B cell (primary cell): Measurements from ENCODE around the gene FLAD1. TPM values are rescaled to one million over a fixed set of nuclear protein-coding genes. Genes with fewer than 3 reads are reported as not detected.

ENCODE experiments used
- ATAC-seq: fragments of 200-7000 bp; cut with Tn5 transposase; one replicate; pipeline ENCODE4 v1.10.0; 2021; ENCODE audit warnings: low read depth, mild to moderate bottlenecking, moderate number of reproducible peaks, moderate library complexity
- CTCF ChIA-PET: fragments of 350-600 bp; sonication (Branson Sonifier 250); formaldehyde crosslinking; loops from one replicate; lab custom pipeline; 2021; ENCODE audit warnings: antibody characterized with exemption, inconsistent platforms; lab: Charles Lee
- POLR2A ChIA-PET: fragments of 350-600 bp; sonication (Branson Sonifier 250); formaldehyde crosslinking; loops from one replicate; lab custom pipeline; 2021; ENCODE audit warnings: antibody characterized with exemption; lab: Charles Lee
- DNase-seq: peaks from one replicate; pipeline ENCODE4 v3.0.0; 2013
- H2AFZ ChIP-seq: 2 replicates; pipeline ENCODE4 v1.6.1; 2012; ENCODE audit warnings: mild to moderate bottlenecking, low read depth, low read length; ENCODE audit not compliant: insufficient read depth, poor library complexity, severe bottlenecking
- H3K27ac ChIP-seq, 2 donors: 1 replicate in 1 of 2; 2 replicates in 1 of 2; pipeline ENCODE4 v1.5.1; 2012 to 2013; ENCODE audit warnings: low read length in 2 of 2, mild to moderate bottlenecking in 2 of 2, moderate library complexity in 1 of 2
- H3K27me3 ChIP-seq, 4 experiments: fragments of 200-600 bp in 1 of 4; sonication (generic) in 1 of 4; replicated peaks in 1 of 4; 1 replicate in 2 of 4; 2 replicates in 2 of 4; pipeline versions ENCODE4 v1.6.1 to v1.7.0; 2013 to 2016; ENCODE audit warnings: low read length in 3 of 4, mild to moderate bottlenecking in 2 of 4, mixed read lengths in 1 of 4, moderate library complexity in 1 of 4; ENCODE audit not compliant: insufficient read depth in 4 of 4, control insufficient read depth in 3 of 4; ENCODE audit errors: control extremely low read depth in 1 of 4
- H3K36me3 ChIP-seq, 2 experiments: replicated peaks in 1 of 2; 1 replicate in 1 of 2; 2 replicates in 1 of 2; pipeline versions ENCODE4 v1.6.1 to v1.7.1; 2013; ENCODE audit warnings: low read length in 1 of 2; ENCODE audit not compliant: insufficient read depth in 2 of 2, control insufficient read depth in 1 of 2; ENCODE audit errors: control extremely low read depth in 1 of 2, extremely low read depth in 1 of 2
- H3K4me1 ChIP-seq, 2 donors: fragments of 200-600 bp in 1 of 2; sonication (generic) in 1 of 2; 1 replicate in 1 of 2; 2 replicates in 1 of 2; pipeline versions ENCODE4 v1.5.1 to v1.6.1; 2013 to 2017; ENCODE audit warnings: low read length in 2 of 2; ENCODE audit not compliant: control insufficient read depth in 2 of 2, insufficient read depth in 2 of 2
- H3K4me2 ChIP-seq: replicated peaks from 2 replicates; pipeline ENCODE3; 2012; ENCODE audit warnings: mild to moderate bottlenecking, low read depth, low read length; ENCODE audit not compliant: poor library complexity, severe bottlenecking
- H3K4me3 ChIP-seq, 5 experiments: fragments of 200-600 bp in 1 of 5; sonication (generic) in 1 of 5; 1 replicate in 3 of 5; 2 replicates in 2 of 5; pipeline versions ENCODE4 v1.5.1 to v1.7.0; 2011 to 2016; ENCODE audit warnings: low read length in 4 of 5, mild to moderate bottlenecking in 4 of 5, low read depth in 2 of 5, control low read depth in 1 of 5, moderate library complexity in 1 of 5; ENCODE audit not compliant: insufficient read depth in 1 of 5; ENCODE audit errors: control extremely low read depth in 1 of 5, extremely low read depth in 1 of 5
- H3K79me2 ChIP-seq: fragments of 200-600 bp; sonication (generic); one replicate; pipeline ENCODE4 v1.6.0; 2016; ENCODE audit warnings: low read length; ENCODE audit not compliant: control insufficient read depth, insufficient read depth
- H3K9ac ChIP-seq: fragments of 200-600 bp; sonication (generic); 2 replicates; pipeline ENCODE4 v1.6.1; 2017; ENCODE audit warnings: mild to moderate bottlenecking, low read length, moderate library complexity
- H3K9me3 ChIP-seq, 3 donors: one replicate each; pipeline versions ENCODE4 v1.6.1 to v1.7.1; 2013; ENCODE audit warnings: low read length in 2 of 3; ENCODE audit not compliant: control insufficient read depth in 2 of 3, insufficient read depth in 1 of 3; ENCODE audit errors: control extremely low read depth in 1 of 3
- H4K20me1 ChIP-seq: 2 replicates; pipeline ENCODE4 v1.6.0; 2012; ENCODE audit warnings: mild to moderate bottlenecking, low read length; ENCODE audit not compliant: insufficient read depth, control insufficient read depth, poor library complexity, severe bottlenecking
- H3K27ac Mint-ChIP-seq: one replicate; pipeline ENCODE4 v1.8.0; 2021; ENCODE audit warnings: mixed read lengths
- H3K27me3 Mint-ChIP-seq: one replicate; pipeline ENCODE4 v1.8.0; 2021; ENCODE audit warnings: mixed read lengths
- H3K4me1 Mint-ChIP-seq: one replicate; pipeline ENCODE4 v1.8.0; 2021; ENCODE audit warnings: mixed read lengths
- H3K4me3 Mint-ChIP-seq: one replicate; pipeline ENCODE4 v1.8.0; 2021; ENCODE audit warnings: mixed read lengths
- H3K9me3 Mint-ChIP-seq: one replicate; pipeline ENCODE4 v1.8.0; 2022; ENCODE audit warnings: mixed read lengths; ENCODE audit not compliant: insufficient read depth
- CTCF ChIP-seq: fragments of 200-600 bp; IDR thresholded peaks from one replicate; pipeline ENCODE4 v1.8.0; 2022; ENCODE audit warnings: antibody characterized with exemption, mild to moderate bottlenecking
- EZH2 ChIP-seq: IDR thresholded peaks from 2 replicates; pipeline ENCODE4 v1.6.1; 2012; ENCODE audit warnings: borderline replicate concordance, low read depth, mild to moderate bottlenecking, moderate library complexity, low read length; ENCODE audit not compliant: insufficient read depth, poor library complexity, severe bottlenecking
- WGBS: methylation state at CpG from one replicate; pipeline ENCODE4 v1.1.5; 2013; ENCODE audit warnings: missing lambda C conversion rate; ENCODE audit not compliant: insufficient coverage; 5-methylcytosine and 5-hydroxymethylcytosine counted together
- intact Hi-C: fragments of 100-400 bp; cut with micrococcal nuclease; formaldehyde crosslinking; loops from one replicate; pipeline ENCODE4 v1.10.0; 2022
- polyA plus RNA-seq: library from polyadenylated mRNA; depleted of rRNA; stranded (reverse); fragments of >200 nt; gene quantifications from 2 replicates; pipeline ENCODE4 v1.2.3, GENCODE V29; 2012
- total RNA-seq, 2 donors: library from RNA; stranded (reverse); fragments of 120-200 nt in 1 of 2; gene quantifications; 1 replicate in 1 of 2; 2 replicates in 1 of 2; pipeline versions ENCODE4 v1.2.3 to v1.2.4, GENCODE V29; 2013 to 2022

FLAD1 gene
- total and polyA plus RNA-seq, 2 donors (not counting 1 experiment from before 2014, with no cell fraction given), result 51.4 to 83.0 TPM

GRCh38 chr1:154999571-155000410 is 16.6 kb downstream of the FLAD1 start:
- ChIA-PET POLR2A (interaction anchor here (0.6 to 7.4 kb wide), 12 partner anchors 12 to 137 kb away, joined by 3 to 74 read pairs (median 5); partner anchors contain the start of genes CKS1B, FLAD1, PMVK and PYGO2), CTCF (interaction anchor here (0.6 to 18.4 kb wide), 20 partner anchors 10 to 1288 kb away, joined by 3 to 295 read pairs (median 8); partner anchors contain the start of genes CKS1B, FLAD1, PBXIP1 and PMVK)
- Histone ChIP-seq H3K4me1 (peaks cover 20 to 29% of the 10 kb centered on the region in 2 donors), H3K9ac (peak overlapping the region; percentile 75), H3K4me3 (peak overlapping the region; percentile 63 to 93 (median 74)), H3K9me3 (no peaks in the 10 kb centered on the region), H3K27ac (peak overlapping the region; percentile 42 to 73), H3K27me3 (no peaks in the 10 kb centered on the region), H3K36me3 (no peaks in the 10 kb centered on the region), H2AFZ (peak overlapping the region; percentile 68), H4K20me1 (no peaks in the 10 kb centered on the region), H3K4me2 (peak overlapping the region; percentile 97), H3K79me2 (peaks cover 29% of the 10 kb centered on the region)
- DNase-seq (peak; percentile 72), ATAC-seq (no peak)
- TF ChIP-seq CTCF (no peak), EZH2 (no peak)
- H3K27ac Mint-ChIP-seq, result peak overlapping the region; percentile 93
- H3K27me3 Mint-ChIP-seq, result no peaks in the 10 kb centered on the region
- H3K4me3 Mint-ChIP-seq, result peak overlapping the region; percentile 90
- WGBS, result under 1% methylated on average over 39 of the region's 50 CpGs
- intact Hi-C loops, result loop anchor here (1.0 to 5.0 kb wide), 7 partner anchors 24 to 672 kb away; partner anchors contain the start of genes ADAR, ATP8B2, EFNA4 and UBE2Q1
- peaks cover 34% of the 10 kb centered on the region for H3K4me1 Mint-ChIP-seq
- no peaks in the 10 kb centered on the region for H3K9me3 Mint-ChIP-seq
